Effector CD8-positive, alpha-beta T cell (primary cell): Measurements from ENCODE around the gene OTOF.

Source experiments
- DNase-seq: peaks from one replicate; lab custom pipeline; 2025; lab: John Stamatoyannopoulos, UW

The OTOF gene

GRCh38 chr2:26449278-26450030 is 28.5 kb downstream of the OTOF start:
- DNase-seq: no peak

- no peak for DNase-seq
Measured at GRCh38 chr2:26448651-26449050, 29.3 kb downstream of the OTOF start.

- DNase-seq: no peak
Measured at GRCh38 chr2:26444236-26444635, 33.7 kb downstream of the OTOF start.

- DNase-seq: no peak
Measured at GRCh38 chr2:26442707-26443106, 35.2 kb downstream of the OTOF start.

GRCh38 chr2:26442301-26442700 is 35.6 kb downstream of the OTOF start:
- no peak for DNase-seq

GRCh38 chr2:26438926-26439325 is 39.0 kb downstream of the OTOF start:
- no peak for DNase-seq

- DNase-seq: no peak
Measured at GRCh38 chr2:26438526-26438925, 39.4 kb downstream of the OTOF start.

- DNase-seq: no peak
Measured at GRCh38 chr2:26435106-26435505, 42.8 kb downstream of the OTOF start.

- no peak for DNase-seq
Measured at GRCh38 chr2:26432859-26433258, 45.1 kb downstream of the OTOF start.

- no peak for DNase-seq
Measured at GRCh38 chr2:26432363-26432762, 45.6 kb downstream of the OTOF start.

- no peak for DNase-seq
Measured at GRCh38 chr2:26430826-26431225, 47.1 kb downstream of the OTOF start.

- DNase-seq: no peak
Measured at GRCh38 chr2:26429779-26430578, 47.9 kb downstream of the OTOF start.

- DNase-seq: no peak
Measured at GRCh38 chr2:26428846-26429245, 49.1 kb downstream of the OTOF start.

GRCh38 chr2:26424221-26424620 is 53.7 kb downstream of the OTOF start:
- no peak for DNase-seq

GRCh38 chr2:26423750-26424149 is 54.2 kb downstream of the OTOF start:
- no peak for DNase-seq

GRCh38 chr2:26422947-26423629 is 54.8 kb downstream of the OTOF start:
- no peak for DNase-seq

- no peak for DNase-seq
Measured at GRCh38 chr2:26421961-26422360, 56.0 kb downstream of the OTOF start.

GRCh38 chr2:26414311-26414710 is 63.6 kb downstream of the OTOF start:
- DNase-seq: no peak

GRCh38 chr2:26412091-26412673 is 65.7 kb downstream of the OTOF start:
- no peak for DNase-seq

- DNase-seq: no peak
Measured at GRCh38 chr2:26411419-26411818, 66.5 kb downstream of the OTOF start.

GRCh38 chr2:26410764-26411243 is 67.1 kb downstream of the OTOF start:
- DNase-seq: no peak

- no peak for DNase-seq
Measured at GRCh38 chr2:26409785-26410184, 68.1 kb downstream of the OTOF start.
